H1 (cell line): ENCODE data around the gene RAD52. TPM values are rescaled to one million over a fixed set of nuclear protein-coding genes. Genes with fewer than 3 reads are reported as not detected.

ENCODE experiments used
- CTCF ChIA-PET: fragments of 300-600 bp; sonication (Branson Sonifier 250); formaldehyde crosslinking; loops from one replicate; lab custom pipeline; 2021; ENCODE audit not compliant: partially characterized antibody; lab: Charles Lee
- POLR2A ChIA-PET: fragments of 300-600 bp; sonication (Branson Sonifier 250); formaldehyde crosslinking; loops from one replicate; lab custom pipeline; 2021; ENCODE audit warnings: inconsistent platforms; ENCODE audit not compliant: partially characterized antibody; lab: Charles Lee
- DNase-seq, 2 experiments: peaks; one replicate each; pipeline versions ENCODE4 v3.0.0 to v3.0.0-alpha.2; 2010 to 2022; ENCODE audit warnings: low spot score in 2 of 2, low read depth in 1 of 2, mixed read lengths in 1 of 2
- FAIRE-seq: peaks from 2 replicates; lab custom pipeline; 2011; peaks lifted over from hg19 to GRCh38; lab: Jason Lieb, UNC
- H2AFZ ChIP-seq: 2 replicates; pipeline ENCODE4 v1.8.1; 2012; ENCODE audit warnings: low read length, inconsistent platforms
- H2AK5ac ChIP-seq: 2 replicates; pipeline ENCODE4 v1.6.1; 2013; ENCODE audit warnings: low read depth, low read length
- H2BK120ac ChIP-seq: replicated peaks from 2 replicates; pipeline ENCODE3; 2013; ENCODE audit warnings: low read depth, low read length, inconsistent platforms
- H2BK12ac ChIP-seq: 2 replicates; pipeline ENCODE4 v1.6.1; 2013; ENCODE audit warnings: low read depth, low read length
- H2BK15ac ChIP-seq: 2 replicates; pipeline ENCODE4 v1.6.1; 2013; ENCODE audit warnings: low read length
- H2BK20ac ChIP-seq: 2 replicates; pipeline ENCODE4 v1.6.1; 2013; ENCODE audit warnings: low read length
- H2BK5ac ChIP-seq: 2 replicates; pipeline ENCODE4 v1.6.1; 2013; ENCODE audit warnings: low read depth, low read length
- H3K14ac ChIP-seq: 2 replicates; pipeline ENCODE4 v1.6.1; 2013; ENCODE audit warnings: inconsistent platforms; ENCODE audit not compliant: insufficient read length
- H3K18ac ChIP-seq: 2 replicates; pipeline ENCODE4 v1.6.1; 2013; ENCODE audit warnings: low read length; ENCODE audit errors: extremely low read depth
- H3K23ac ChIP-seq: 2 replicates; pipeline ENCODE4 v1.6.1; 2013; ENCODE audit warnings: inconsistent platforms; ENCODE audit not compliant: insufficient read length
- H3K23me2 ChIP-seq: 2 replicates; pipeline ENCODE4 v1.6.1; 2013; ENCODE audit warnings: low read depth, low read length
- H3K27ac ChIP-seq: 2 replicates; pipeline ENCODE4 v1.6.1; 2011; ENCODE audit warnings: low read depth, low read length, inconsistent platforms
- H3K27me3 ChIP-seq, 4 experiments: replicated peaks in 1 of 4; 1 replicate in 1 of 4; 2 replicates in 3 of 4; pipeline versions ENCODE4 v1.6.1 to v1.8.1; 2011 to 2013; ENCODE audit warnings: low read length in 3 of 4, mild to moderate bottlenecking in 3 of 4, inconsistent platforms in 2 of 4, mixed read lengths in 2 of 4, moderate library complexity in 1 of 4; ENCODE audit not compliant: control insufficient read depth in 3 of 4, insufficient read depth in 3 of 4; ENCODE audit errors: extremely low read depth in 1 of 4
- H3K36me3 ChIP-seq, 4 experiments: 2 replicates each; pipeline versions ENCODE4 v1.6.1 to v1.8.1; 2011 to 2013; ENCODE audit warnings: mild to moderate bottlenecking in 4 of 4, low read length in 3 of 4, moderate library complexity in 2 of 4, control low read depth in 1 of 4, inconsistent platforms in 1 of 4; ENCODE audit not compliant: insufficient read depth in 4 of 4, control insufficient read depth in 2 of 4
- H3K4ac ChIP-seq: replicated peaks from 2 replicates; pipeline ENCODE3; 2013; ENCODE audit warnings: low read length, low read depth, mixed read lengths, inconsistent platforms; ENCODE audit not compliant: insufficient read length
- H3K4me1 ChIP-seq, 4 experiments: replicated peaks in 1 of 4; 1 replicate in 1 of 4; 2 replicates in 3 of 4; pipeline versions ENCODE4 v1.6.1 to v1.8.1; 2011 to 2013; ENCODE audit warnings: low read length in 3 of 4, inconsistent platforms in 2 of 4, mixed read lengths in 1 of 4; ENCODE audit not compliant: insufficient read depth in 4 of 4, control insufficient read depth in 3 of 4
- H3K4me2 ChIP-seq, 2 experiments: 2 replicates each; pipeline versions ENCODE4 v1.6.1 to v1.8.1; 2011 to 2013; ENCODE audit warnings: low read depth in 2 of 2, low read length in 2 of 2, control low read depth in 1 of 2, inconsistent platforms in 1 of 2, mild to moderate bottlenecking in 1 of 2; ENCODE audit not compliant: insufficient read depth in 1 of 2
- H3K4me3 ChIP-seq, 4 experiments: fragments of 200-600, 300-600 bp in 1 of 4; sonication (generic), shearing (Covaris generic), sonication (Bioruptor Twin) in 1 of 4; 2 replicates each; pipeline versions ENCODE4 v1.5.1 to v1.8.1; 2011 to 2016; ENCODE audit warnings: low read length in 4 of 4, low read depth in 3 of 4, control low read depth in 2 of 4, inconsistent platforms in 2 of 4, mild to moderate bottlenecking in 2 of 4, mixed read lengths in 1 of 4, moderate library complexity in 1 of 4; ENCODE audit not compliant: insufficient read depth in 2 of 4; ENCODE audit errors: extremely low read depth in 1 of 4
- H3K56ac ChIP-seq: replicated peaks from 2 replicates; pipeline ENCODE3; 2013; ENCODE audit warnings: low read depth, mild to moderate bottlenecking, mixed read lengths, low read length, inconsistent platforms; ENCODE audit not compliant: insufficient read length
- H3K79me1 ChIP-seq: 2 replicates; pipeline ENCODE4 v1.6.1; 2013; ENCODE audit warnings: low read depth, low read length, control low read depth
- H3K79me2 ChIP-seq, 2 experiments: 2 replicates each; pipeline versions ENCODE4 v1.6.1 to v1.8.1; 2012 to 2013; ENCODE audit warnings: low read length in 2 of 2, mild to moderate bottlenecking in 2 of 2, inconsistent platforms in 1 of 2; ENCODE audit not compliant: insufficient read depth in 2 of 2, control insufficient read depth in 1 of 2
- H3K9ac ChIP-seq, 4 experiments: replicated peaks in 1 of 4; 1 replicate in 1 of 4; 2 replicates in 3 of 4; pipeline versions ENCODE4 v1.6.1 to v1.8.1; 2011 to 2013; ENCODE audit warnings: low read depth in 3 of 4, low read length in 3 of 4, control low read depth in 2 of 4, mild to moderate bottlenecking in 2 of 4, moderate library complexity in 2 of 4, inconsistent platforms in 1 of 4; ENCODE audit errors: extremely low read depth in 1 of 4
- H3K9me3 ChIP-seq, 2 experiments: 2 replicates each; pipeline versions ENCODE4 v1.6.1 to v1.8.1; 2012 to 2013; ENCODE audit warnings: mild to moderate bottlenecking in 2 of 2, moderate library complexity in 2 of 2, control low read depth in 1 of 2, inconsistent platforms in 1 of 2, low read depth in 1 of 2, low read length in 1 of 2, mixed read lengths in 1 of 2; ENCODE audit not compliant: insufficient read depth in 2 of 2
- H4K20me1 ChIP-seq, 2 experiments: replicated peaks in 1 of 2; 2 replicates each; pipeline versions ENCODE3 to v1.8.1; 2011 to 2013; ENCODE audit warnings: inconsistent platforms in 2 of 2, low read length in 2 of 2, mild to moderate bottlenecking in 1 of 2; ENCODE audit not compliant: insufficient read depth in 2 of 2, control insufficient read depth in 1 of 2
- H4K5ac ChIP-seq: 2 replicates; pipeline ENCODE4 v1.6.1; 2013; ENCODE audit warnings: low read length, low read depth, mixed read lengths, inconsistent platforms; ENCODE audit not compliant: insufficient read length
- H4K8ac ChIP-seq: 2 replicates; pipeline ENCODE4 v1.8.0; 2013; ENCODE audit warnings: mild to moderate bottlenecking, moderate library complexity, low read length, inconsistent platforms; ENCODE audit not compliant: insufficient read depth; ENCODE audit errors: extremely low read depth
- H4K91ac ChIP-seq: replicated peaks from 2 replicates; pipeline ENCODE3; 2013; ENCODE audit warnings: low read length, mixed read lengths, inconsistent platforms; ENCODE audit not compliant: insufficient read length
- CHD1 ChIP-seq: IDR thresholded peaks from 2 replicates; pipeline ENCODE4 v1.6.1; 2012; ENCODE audit warnings: low read depth, low read length, improper control_type of control experiment
- WGBS, 2 experiments: shearing (Covaris generic) in 1 of 2; methylation state at CpG; one replicate each; pipeline versions ENCODE4 v1.1.6 to v1.1.7; 2013 to 2015; ENCODE audit warnings: low lambda C conversion rate in 2 of 2, mixed read lengths in 2 of 2, inconsistent platforms in 1 of 2, low coverage in 1 of 2, missing lambda C conversion rate in 1 of 2; ENCODE audit not compliant: insufficient replicate concordance in 2 of 2, insufficient coverage in 1 of 2, insufficient read length in 1 of 2; ENCODE audit errors: extremely low coverage in 1 of 2, missing lambda C conversion rate in 1 of 2; 5-methylcytosine and 5-hydroxymethylcytosine counted together
- polyA plus RNA-seq, 7 experiments: library from polyadenylated mRNA; depleted of rRNA in 3 of 7; stranded (reverse) in 5 of 7; unstranded in 2 of 7; fragments of >200 nt in 5 of 7; fragments of 200-250 nt in 2 of 7; gene quantifications; 1 replicate in 5 of 7; 2 replicates in 1 of 7; 4 replicates in 1 of 7; pipeline versions ENCODE4 v1.2.1 to v1.2.3, GENCODE V29; 2011 to 2013; ENCODE audit warnings: missing spikeins in 2 of 7, mixed read lengths in 2 of 7
- total RNA-seq: library from RNA; stranded (reverse); fragmentation: NEBNext Ultra II Directional; extraction: Animal tissue kit (Norgen Biotek cat#: 25700); gene quantifications from 2 replicates; pipeline ENCODE4 v1.2.1, GENCODE V29; 2021

RAD52 gene
- total and polyA plus RNA-seq, 2 of the 8 experiments (the other 6 are each of a cell fraction or from before 2014, with no cell fraction given) = 12.5 to 14.3 TPM

- no peak for FAIRE-seq
- H3K4ac ChIP-seq = no peak overlapping the region
- peaks cover 14% of the 10 kb centered on the region for H3K23me2 ChIP-seq
- no peak overlapping the region for H3K56ac ChIP-seq
- no peaks in the 10 kb centered on the region for H3K36me3 ChIP-seq
- no peak overlapping the region for H2BK15ac ChIP-seq
- POLR2A ChIA-PET = no interaction called here
- no peak overlapping the region for H3K9ac ChIP-seq
- H2BK12ac ChIP-seq = no peak overlapping the region
- H4K91ac ChIP-seq = no peak overlapping the region
- H2AK5ac ChIP-seq = no peak overlapping the region
- H3K4me2 ChIP-seq = no peak overlapping the region; a peak in 1 of 4 replicates
- no peak overlapping the region for H2BK120ac ChIP-seq
- H3K9me3 ChIP-seq = no peaks in the 10 kb centered on the region
- no peak overlapping the region for H4K8ac ChIP-seq
- no peak for TF ChIP-seq CHD1
- peaks cover 0 to 22% of the 10 kb centered on the region in 2 experiments; a peak in 3 of 4 replicates for H3K79me2 ChIP-seq
- CTCF ChIA-PET = no interaction called here
- no peak overlapping the region for H3K27ac ChIP-seq
- no peak for DNase-seq
- H3K27me3 ChIP-seq = peaks cover 0 to 2% (median 0%) of the 10 kb centered on the region in 4 experiments; a peak in 2 of 7 replicates
- H3K4me3 ChIP-seq = no peak overlapping the region
- no peaks in the 10 kb centered on the region for H3K79me1 ChIP-seq
- H3K18ac ChIP-seq = no peak overlapping the region
- H4K5ac ChIP-seq = no peak overlapping the region
- H4K20me1 ChIP-seq = no peaks in the 10 kb centered on the region
- H2BK20ac ChIP-seq = no peak overlapping the region
- H3K14ac ChIP-seq = no peak overlapping the region
- 90% methylated on average over 2 of the region's 2 CpGs; no CpG with 5 or more reads in 1 of the 2 experiments for WGBS, 2 experiments
- H3K4me1 ChIP-seq = peaks cover 5 to 8% (median 6%) of the 10 kb centered on the region in 4 experiments; a peak in 5 of 7 replicates
- no peak overlapping the region for H3K23ac ChIP-seq
- H2AFZ ChIP-seq = no peak overlapping the region
- H2BK5ac ChIP-seq = no peak overlapping the region
Observed at GRCh38 chr12:989051-989450, 39.6 kb upstream of the RAD52 start.
